ENCODE data around the gene CTH. TPM values are rescaled to one million over a fixed set of nuclear protein-coding genes. Genes with fewer than 3 reads are reported as not detected.
"Not testable (repeated sequence)": the region's sequence is repeated elsewhere in the genome, so short reads cannot be mapped to it uniquely, and the experiment has no call there.

CTH gene
- total and polyA plus RNA-seq, 4 donors = 4.3 to 8.6 (median 5.9) TPM

DNA sequence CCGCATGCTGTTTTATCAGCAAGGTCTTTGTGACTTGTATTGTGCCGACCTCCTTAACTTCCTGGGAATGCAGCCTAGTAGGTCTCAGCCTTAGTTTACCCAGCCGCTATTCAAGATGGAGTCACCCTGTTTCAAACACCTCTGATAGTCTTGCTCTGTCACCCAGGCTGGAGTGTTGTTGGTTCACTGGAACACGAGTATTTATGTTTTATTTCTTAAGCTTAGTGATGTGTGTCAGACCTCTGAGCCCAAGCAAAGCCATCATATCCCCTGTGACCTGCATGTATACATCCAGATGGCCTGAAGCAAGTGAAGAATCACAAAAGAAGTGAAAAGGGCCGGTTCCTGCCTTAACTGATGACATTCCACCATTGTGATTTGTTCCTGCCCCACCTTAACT lies 43.7 kb upstream of the CTH start:
- H3K4me1 ChIP-seq (ENCODE audit: control insufficient read depth in 5 of 5, insufficient read depth in 5 of 5, low read length in 5 of 5); H3K27me3 ChIP-seq (ENCODE audit: control insufficient read depth in 3 of 3, insufficient read depth in 3 of 3, low read length in 2 of 3); H3K27ac ChIP-seq (ENCODE audit: low read depth in 1 of 2, low read length in 1 of 2); DNase-seq; H3K9ac ChIP-seq (ENCODE audit: insufficient read depth in 1 of 2, low read length in 2 of 2); ATAC-seq (ENCODE audit: insufficient read depth, low FRiP score); H3K36me3 ChIP-seq (ENCODE audit: control insufficient read depth in 4 of 4, insufficient read depth in 4 of 4, low read length in 4 of 4); H3K4me3 ChIP-seq; H3K9me3 ChIP-seq (ENCODE audit: control insufficient read depth in 4 of 4, insufficient read depth in 3 of 4, low read length in 3 of 4): not testable (repeated sequence)
- 85 to 90% methylated on average over 5 of the region's 5 CpGs for WGBS, 2 donors

DNA sequence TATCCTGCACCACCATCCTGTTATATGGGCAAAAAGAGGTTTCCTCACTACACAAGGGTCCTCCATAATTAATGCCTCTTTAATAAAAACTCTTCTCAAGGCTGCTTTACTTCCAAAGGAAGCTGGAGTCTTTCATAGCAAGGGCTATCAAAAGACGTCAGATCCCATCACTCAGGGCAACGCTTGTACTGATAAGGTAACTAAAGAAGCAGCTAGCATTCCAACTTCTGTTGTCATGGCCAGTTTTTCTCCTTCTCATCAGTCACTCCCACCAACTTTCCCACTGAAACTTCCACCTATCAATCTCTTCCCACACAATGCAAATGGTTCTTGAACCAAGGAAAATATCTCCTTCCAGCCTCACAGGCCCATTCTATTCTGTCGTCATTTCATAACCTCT lies 39.5 kb upstream of the CTH start:
- WGBS, 2 donors = 83 to 92% methylated on average over 3 of the region's 3 CpGs
- H3K36me3 ChIP-seq (ENCODE audit: control insufficient read depth in 4 of 4, insufficient read depth in 4 of 4, low read length in 4 of 4); H3K4me1 ChIP-seq (ENCODE audit: control insufficient read depth in 5 of 5, insufficient read depth in 5 of 5, low read length in 5 of 5); H3K4me3 ChIP-seq; DNase-seq; H3K9me3 ChIP-seq (ENCODE audit: control insufficient read depth in 4 of 4, insufficient read depth in 3 of 4, low read length in 3 of 4); ATAC-seq (ENCODE audit: insufficient read depth, low FRiP score); H3K27ac ChIP-seq (ENCODE audit: low read depth in 1 of 2, low read length in 1 of 2); H3K27me3 ChIP-seq (ENCODE audit: control insufficient read depth in 3 of 3, insufficient read depth in 3 of 3, low read length in 2 of 3); H3K9ac ChIP-seq (ENCODE audit: insufficient read depth in 1 of 2, low read length in 2 of 2): not testable (repeated sequence)

GRCh38 chr1:70372426-70372825 lies 38.6 kb upstream of the CTH start:
- Histone ChIP-seq H3K36me3 (ENCODE audit: control insufficient read depth in 4 of 4, insufficient read depth in 4 of 4, low read length in 4 of 4) (peaks cover 0 to 1% (median 0%) of the 10 kb centered on the region in 4 donors), H3K4me3 (no peak overlapping the region), H3K9me3 (ENCODE audit: control insufficient read depth in 4 of 4, insufficient read depth in 3 of 4, low read length in 3 of 4) (no peaks in the 10 kb centered on the region), H3K27ac (ENCODE audit: low read depth in 1 of 2, low read length in 1 of 2) (no peak overlapping the region), H3K4me1 (ENCODE audit: control insufficient read depth in 5 of 5, insufficient read depth in 5 of 5, low read length in 5 of 5) (no peaks in the 10 kb centered on the region), H3K9ac (ENCODE audit: insufficient read depth in 1 of 2, low read length in 2 of 2) (no peak overlapping the region), H3K27me3 (ENCODE audit: control insufficient read depth in 3 of 3, insufficient read depth in 3 of 3, low read length in 2 of 3) (no peaks in the 10 kb centered on the region)
- 89 to 97% methylated on average over 4 of the region's 4 CpGs for WGBS, 2 donors
- ATAC-seq (ENCODE audit: insufficient read depth, low FRiP score) (no peak), DNase-seq (no peak)
- TF ChIP-seq CTCF (IDR thresholded peaks at IDR 0.05; ENCODE audit: control extremely low read depth, extremely low read depth) = no peak

DNA sequence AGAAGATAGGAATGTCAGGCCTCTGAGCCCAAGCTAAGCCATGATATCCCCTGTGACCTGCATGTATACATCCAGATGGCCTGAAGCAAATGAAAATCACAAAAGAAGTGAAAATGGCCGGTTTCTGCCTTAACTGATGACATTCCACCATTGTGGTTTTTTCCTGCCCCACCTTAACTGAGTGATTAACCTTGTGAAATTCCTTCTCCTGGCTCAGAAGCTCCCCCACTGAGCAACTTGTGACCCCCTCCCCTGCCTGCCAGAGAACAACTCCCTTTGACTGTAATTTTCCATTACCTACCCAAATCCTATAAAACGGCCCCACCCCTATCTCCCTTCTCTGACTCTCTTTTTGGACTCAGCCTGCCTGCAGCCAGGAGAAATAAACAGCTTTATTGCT lies 37.5 kb upstream of the CTH start:
- DNase-seq; ATAC-seq (ENCODE audit: insufficient read depth, low FRiP score); H3K4me1 ChIP-seq (ENCODE audit: control insufficient read depth in 5 of 5, insufficient read depth in 5 of 5, low read length in 5 of 5); H3K9me3 ChIP-seq (ENCODE audit: control insufficient read depth in 4 of 4, insufficient read depth in 3 of 4, low read length in 3 of 4); H3K27ac ChIP-seq (ENCODE audit: low read depth in 1 of 2, low read length in 1 of 2); H3K9ac ChIP-seq (ENCODE audit: insufficient read depth in 1 of 2, low read length in 2 of 2); H3K27me3 ChIP-seq (ENCODE audit: control insufficient read depth in 3 of 3, insufficient read depth in 3 of 3, low read length in 2 of 3); H3K36me3 ChIP-seq (ENCODE audit: control insufficient read depth in 4 of 4, insufficient read depth in 4 of 4, low read length in 4 of 4); H3K4me3 ChIP-seq: not testable (repeated sequence)
- WGBS, 2 donors = 89 to 95% methylated on average over 2 of the region's 2 CpGs

- DNase-seq (no peak), ATAC-seq (ENCODE audit: insufficient read depth, low FRiP score) (no peak)
- Histone ChIP-seq H3K27me3 (ENCODE audit: control insufficient read depth in 3 of 3, insufficient read depth in 3 of 3, low read length in 2 of 3) (no peaks in the 10 kb centered on the region), H3K36me3 (ENCODE audit: control insufficient read depth in 4 of 4, insufficient read depth in 4 of 4, low read length in 4 of 4) (no peaks in the 10 kb centered on the region), H3K4me3 (no peak overlapping the region), H3K9me3 (ENCODE audit: control insufficient read depth in 4 of 4, insufficient read depth in 3 of 4, low read length in 3 of 4) (no peaks in the 10 kb centered on the region), H3K4me1 (ENCODE audit: control insufficient read depth in 5 of 5, insufficient read depth in 5 of 5, low read length in 5 of 5) (no peaks in the 10 kb centered on the region), H3K9ac (ENCODE audit: insufficient read depth in 1 of 2, low read length in 2 of 2) (no peak overlapping the region), H3K27ac (ENCODE audit: low read depth in 1 of 2, low read length in 1 of 2) (no peak overlapping the region)
- TF ChIP-seq CTCF (IDR thresholded peaks at IDR 0.05; ENCODE audit: control extremely low read depth, extremely low read depth) = no peak
- 54 to 71% methylated on average over 6 of the region's 6 CpGs for WGBS, 2 donors
Observed at GRCh38 chr1:70376196-70376595, 34.9 kb upstream of the CTH start.

All from lung (tissue), 12 donors.